Measurements from ENCODE around the gene DLX1. TPM values are rescaled to one million over a fixed set of nuclear protein-coding genes. Genes with fewer than 3 reads are reported as not detected.
"Not testable (repeated sequence)": the region's sequence is repeated elsewhere in the genome, so short reads cannot be mapped to it uniquely, and the experiment has no call there.

The DLX1 gene
- total and polyA plus RNA-seq, 7 experiments from 2014 or later, result not detected

DNA sequence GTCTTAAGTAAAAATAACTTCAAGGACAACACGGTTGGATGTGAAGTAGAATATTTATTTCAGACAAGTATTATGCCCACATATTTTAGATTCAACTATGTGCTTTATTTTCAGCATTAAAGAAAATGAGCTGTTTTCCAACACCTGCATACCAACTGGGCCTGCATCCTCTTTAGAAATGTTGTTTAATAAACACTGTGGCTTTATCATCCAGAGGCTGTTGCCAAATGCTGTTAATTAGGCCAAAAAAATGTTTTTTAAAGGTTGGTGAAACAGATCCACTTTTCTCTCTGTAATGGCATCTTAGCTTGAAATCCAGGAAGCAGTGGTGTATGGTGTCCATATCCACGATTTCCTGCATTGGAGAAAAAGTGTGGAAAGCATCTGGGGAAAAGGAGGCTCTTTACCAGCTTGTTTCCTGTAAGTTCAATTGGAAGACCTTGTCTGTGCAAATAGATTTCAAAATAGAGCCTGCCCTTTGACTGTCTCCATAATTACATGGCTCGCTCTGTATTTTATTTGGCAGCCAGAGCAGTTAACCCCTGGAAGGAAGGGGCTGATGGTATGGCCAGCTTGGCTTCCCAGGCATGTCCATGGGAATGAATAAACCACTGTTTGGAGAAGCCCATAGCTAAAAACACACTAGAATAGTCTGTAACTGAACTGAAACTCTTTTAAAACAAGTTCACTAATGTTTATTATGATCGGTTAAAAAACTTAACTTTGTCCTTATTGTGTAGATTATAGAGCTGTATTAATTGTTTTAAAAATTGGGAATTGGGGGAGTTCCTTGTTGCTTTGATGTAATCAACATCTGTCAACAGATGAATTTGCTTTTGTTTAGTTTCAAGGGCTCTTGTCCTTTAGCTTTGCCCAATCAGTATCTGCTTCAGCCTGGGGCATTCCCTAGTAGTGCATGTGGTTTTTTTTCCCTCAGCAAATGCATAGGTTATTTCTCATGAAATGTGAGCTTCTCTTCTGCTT lies 33.0 kb upstream of the DLX1 start:
- Histone ChIP-seq H3K4me3 (ENCODE audit: low read length) (no peak overlapping the region), H3K36me3 (ENCODE audit: control insufficient read depth in 2 of 3, insufficient read depth in 3 of 3, low read length in 3 of 3) (no peaks in the 10 kb centered on the region), H3K27ac (ENCODE audit: low read depth, low read length) (no peak overlapping the region), H3K4me1 (ENCODE audit: control insufficient read depth in 2 of 2, insufficient read depth in 2 of 2, low read length in 2 of 2) (no peaks in the 10 kb centered on the region), H3K27me3 (ENCODE audit: control insufficient read depth in 2 of 2, insufficient read depth in 2 of 2, low read length in 2 of 2) (no peaks in the 10 kb centered on the region), H3K9me3 (ENCODE audit: control insufficient read depth in 2 of 3, low read length in 3 of 3) (no peaks in the 10 kb centered on the region)
- ChIA-PET CTCF (no interaction called here), POLR2A (no interaction called here)
- no peaks in the 10 kb centered on the region for H3K4me1 Mint-ChIP-seq
- no peaks in the 10 kb centered on the region for H3K9me3 Mint-ChIP-seq
- H3K4me3 Mint-ChIP-seq, result no peak overlapping the region
- intact Hi-C loops (cut with micrococcal nuclease), result no loop called here
- no peak overlapping the region for H3K27ac Mint-ChIP-seq
- ATAC-seq, result no peak
- peaks cover 0 to 9% (median 0%) of the 10 kb centered on the region in 5 donors for H3K27me3 Mint-ChIP-seq
- no peak for DNase-seq
- peaks cover 0 to 4% (median 0%) of the 10 kb centered on the region in 5 donors for H3K36me3 Mint-ChIP-seq

DNA sequence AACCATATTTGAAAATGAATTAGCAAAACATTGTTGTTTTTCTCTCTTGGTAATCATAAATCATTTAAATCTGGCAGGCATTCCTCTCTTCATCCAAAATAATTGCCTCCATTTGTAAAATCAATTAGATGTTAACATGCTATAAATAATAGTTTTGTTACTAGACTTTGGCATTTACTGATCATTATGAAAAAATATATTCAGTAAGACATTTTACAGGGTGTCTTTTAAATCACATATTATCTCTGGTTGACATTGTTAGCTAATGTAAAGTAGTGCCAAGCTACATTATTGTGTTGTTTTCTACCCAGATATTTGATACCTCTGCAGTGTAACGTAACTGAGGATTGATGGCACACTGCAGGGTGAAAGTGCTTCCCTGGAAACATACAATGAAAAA lies 31.8 kb upstream of the DLX1 start:
- DNase-seq (no peak), ATAC-seq (no peak)
- H3K36me3 Mint-ChIP-seq, result peaks cover 0 to 4% (median 0%) of the 10 kb centered on the region in 5 donors
- H3K4me1 Mint-ChIP-seq, result no peaks in the 10 kb centered on the region
- ChIA-PET POLR2A (no interaction called here), CTCF (no interaction called here)
- H3K4me3 Mint-ChIP-seq, result no peak overlapping the region
- Histone ChIP-seq H3K4me1 (ENCODE audit: control insufficient read depth in 2 of 2, insufficient read depth in 2 of 2, low read length in 2 of 2) (no peaks in the 10 kb centered on the region), H3K27ac (ENCODE audit: low read depth, low read length) (no peak overlapping the region), H3K27me3 (ENCODE audit: control insufficient read depth in 2 of 2, insufficient read depth in 2 of 2, low read length in 2 of 2) (no peaks in the 10 kb centered on the region), H3K9me3 (ENCODE audit: control insufficient read depth in 2 of 3, low read length in 3 of 3) (no peaks in the 10 kb centered on the region), H3K36me3 (ENCODE audit: control insufficient read depth in 2 of 3, insufficient read depth in 3 of 3, low read length in 3 of 3) (no peaks in the 10 kb centered on the region), H3K4me3 (ENCODE audit: low read length) (no peak overlapping the region)
- no peak overlapping the region for H3K27ac Mint-ChIP-seq
- intact Hi-C loops (cut with micrococcal nuclease), result no loop called here
- peaks cover 0 to 9% (median 0%) of the 10 kb centered on the region in 5 donors for H3K27me3 Mint-ChIP-seq
- H3K9me3 Mint-ChIP-seq, result no peaks in the 10 kb centered on the region

DNA sequence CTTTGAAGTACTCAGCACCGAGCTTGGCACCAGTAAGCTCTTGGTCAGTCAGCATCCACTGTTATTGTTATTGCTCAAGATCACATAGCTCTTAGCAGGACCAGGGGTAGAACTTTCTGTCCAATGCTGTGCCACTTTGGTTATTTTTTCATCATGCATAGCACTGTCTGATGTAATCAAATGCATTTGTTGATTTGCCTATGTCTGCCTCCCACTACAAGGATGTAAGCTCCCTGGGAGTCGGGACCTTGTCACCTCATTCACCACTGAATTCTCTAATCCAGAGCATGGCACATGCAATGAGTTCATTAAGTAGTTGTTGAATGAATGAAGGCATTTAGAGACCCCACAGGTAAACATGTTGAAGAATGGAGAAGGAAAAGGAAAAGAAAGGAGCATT lies 29.0 kb upstream of the DLX1 start:
- Histone ChIP-seq H3K27me3 (ENCODE audit: control insufficient read depth in 2 of 2, insufficient read depth in 2 of 2, low read length in 2 of 2) (no peaks in the 10 kb centered on the region), H3K4me3 (ENCODE audit: low read length) (no peak overlapping the region), H3K27ac (ENCODE audit: low read depth, low read length) (no peak overlapping the region), H3K36me3 (ENCODE audit: control insufficient read depth in 2 of 3, insufficient read depth in 3 of 3, low read length in 3 of 3) (no peaks in the 10 kb centered on the region), H3K9me3 (ENCODE audit: control insufficient read depth in 2 of 3, low read length in 3 of 3) (no peaks in the 10 kb centered on the region), H3K4me1 (ENCODE audit: control insufficient read depth in 2 of 2, insufficient read depth in 2 of 2, low read length in 2 of 2) (no peaks in the 10 kb centered on the region)
- ChIA-PET CTCF (no interaction called here), POLR2A (interaction anchor here (0.5 kb wide), 1 partner anchor 295 kb away, joined by 3 read pairs; no protein-coding TSS in a partner anchor)
- ATAC-seq (no peak), DNase-seq (no peak)
- H3K27ac Mint-ChIP-seq, result no peak overlapping the region
- peaks cover 0 to 9% (median 0%) of the 10 kb centered on the region in 5 donors for H3K27me3 Mint-ChIP-seq
- H3K36me3 Mint-ChIP-seq, result peaks cover 0 to 4% (median 0%) of the 10 kb centered on the region in 5 donors
- H3K9me3 Mint-ChIP-seq, result no peaks in the 10 kb centered on the region
- no peak overlapping the region for H3K4me3 Mint-ChIP-seq
- intact Hi-C loops (cut with micrococcal nuclease), result no loop called here
- H3K4me1 Mint-ChIP-seq, result peaks cover 0 to 5% (median 0%) of the 10 kb centered on the region in 7 donors

DNA sequence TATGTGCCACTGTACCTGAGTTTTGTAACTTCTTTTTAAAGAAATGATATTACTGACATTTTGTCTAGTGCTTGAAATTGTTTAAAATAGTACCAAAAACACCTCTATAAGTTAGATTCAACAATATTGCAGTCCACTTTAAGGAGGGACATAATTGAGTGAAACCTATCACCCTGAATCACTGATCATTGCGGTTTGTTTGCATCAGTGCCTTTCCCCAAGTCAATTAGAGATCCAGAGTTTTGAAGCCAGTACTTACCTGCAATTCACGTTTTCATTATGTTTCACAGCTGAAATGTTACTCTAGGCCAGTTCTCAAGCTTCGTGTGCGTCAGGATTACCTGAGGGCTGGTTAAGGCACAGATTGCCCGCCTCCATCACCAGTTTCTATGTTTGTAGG lies 26.6 kb upstream of the DLX1 start:
- Histone ChIP-seq H3K4me1 (ENCODE audit: control insufficient read depth in 2 of 2, insufficient read depth in 2 of 2, low read length in 2 of 2) (no peaks in the 10 kb centered on the region), H3K27ac (ENCODE audit: low read depth, low read length) (no peak overlapping the region), H3K27me3 (ENCODE audit: control insufficient read depth in 2 of 2, insufficient read depth in 2 of 2, low read length in 2 of 2) (no peaks in the 10 kb centered on the region), H3K9me3 (ENCODE audit: control insufficient read depth in 2 of 3, low read length in 3 of 3) (no peaks in the 10 kb centered on the region), H3K4me3 (ENCODE audit: low read length) (no peak overlapping the region), H3K36me3 (ENCODE audit: control insufficient read depth in 2 of 3, insufficient read depth in 3 of 3, low read length in 3 of 3) (peaks cover 0 to 6% (median 0%) of the 10 kb centered on the region in 3 experiments)
- Mint-ChIP-seq H3K36me3 (peaks cover 0 to 17% (median 15%) of the 10 kb centered on the region in 5 donors), H3K4me1 (peaks cover 0 to 5% (median 0%) of the 10 kb centered on the region in 7 donors), H3K27me3 (peaks cover 0 to 8% (median 0%) of the 10 kb centered on the region in 5 donors), H3K4me3 (no peak overlapping the region), H3K9me3 (no peaks in the 10 kb centered on the region), H3K27ac (no peak overlapping the region)
- ChIA-PET POLR2A (no interaction called here), CTCF (interaction anchor here (1.4 kb wide), 1 partner anchor 652 kb away, joined by 3 read pairs; no protein-coding TSS in a partner anchor)
- intact Hi-C loops (cut with micrococcal nuclease), result no loop called here
- no peak for DNase-seq
- no peak for ATAC-seq

DNA sequence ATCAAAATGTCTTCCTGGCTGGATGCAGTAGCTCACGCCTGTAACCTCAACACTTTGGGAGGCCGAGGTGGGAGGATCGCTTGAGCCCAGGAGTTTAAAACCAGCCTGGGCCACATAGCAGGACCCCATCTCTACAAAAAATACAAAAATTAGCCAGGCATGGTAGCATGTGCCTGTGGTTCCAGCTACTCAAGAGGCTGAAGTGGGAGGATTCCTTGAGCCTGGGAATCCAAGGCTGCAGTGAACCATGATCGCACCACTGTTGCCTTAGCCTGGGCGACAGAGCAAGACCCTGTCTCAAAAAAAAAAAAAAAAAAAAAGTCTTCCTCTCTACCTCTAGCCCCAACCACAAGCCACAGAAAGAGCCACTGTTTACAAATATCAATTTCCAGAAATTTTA lies 25.2 kb upstream of the DLX1 start:
- peaks cover 0 to 22% (median 17%) of the 10 kb centered on the region in 5 donors for H3K36me3 Mint-ChIP-seq
- H3K36me3 ChIP-seq (ENCODE audit: control insufficient read depth in 2 of 3, insufficient read depth in 3 of 3, low read length in 3 of 3); H3K27ac Mint-ChIP-seq; POLR2A ChIA-PET; H3K4me3 Mint-ChIP-seq; CTCF ChIA-PET; ATAC-seq; H3K27me3 ChIP-seq (ENCODE audit: control insufficient read depth in 2 of 2, insufficient read depth in 2 of 2, low read length in 2 of 2); H3K27me3 Mint-ChIP-seq; H3K9me3 Mint-ChIP-seq; H3K9me3 ChIP-seq (ENCODE audit: control insufficient read depth in 2 of 3, low read length in 3 of 3); H3K4me1 Mint-ChIP-seq; H3K4me3 ChIP-seq (ENCODE audit: low read length); H3K4me1 ChIP-seq (ENCODE audit: control insufficient read depth in 2 of 2, insufficient read depth in 2 of 2, low read length in 2 of 2); intact Hi-C loops (cut with micrococcal nuclease); DNase-seq; H3K27ac ChIP-seq (ENCODE audit: low read depth, low read length): not testable (repeated sequence)

DNA sequence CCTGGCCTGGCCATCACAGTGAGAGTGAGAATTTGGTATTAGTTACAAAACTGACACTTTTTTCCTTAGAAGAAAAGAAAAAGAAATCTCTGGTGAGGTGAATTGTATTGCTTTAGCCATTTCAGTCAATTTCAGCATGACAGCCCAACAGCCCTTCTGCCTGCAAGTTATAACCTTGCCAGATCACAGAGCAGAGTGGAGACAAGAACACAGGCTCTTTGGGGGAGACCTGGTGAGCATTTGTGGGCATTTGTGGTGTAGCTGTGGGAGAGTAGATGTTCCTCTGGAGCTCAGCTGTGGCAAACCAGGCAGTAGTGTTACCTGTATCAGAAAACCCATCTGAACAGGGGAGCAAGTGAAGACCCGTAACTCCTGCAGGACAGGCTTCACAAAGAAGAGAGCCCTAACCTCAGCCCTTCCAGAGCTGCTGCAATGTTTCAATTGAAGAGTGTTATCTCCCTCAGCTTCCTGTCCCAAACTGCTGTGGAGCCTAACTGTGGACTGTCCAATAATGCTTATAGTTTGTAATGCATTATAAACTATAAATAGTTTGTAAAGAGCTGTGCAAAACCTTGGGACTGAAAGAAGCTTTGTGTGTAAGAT lies 22.8 kb upstream of the DLX1 start:
- intact Hi-C loops (cut with micrococcal nuclease), result no loop called here
- H3K4me1 Mint-ChIP-seq, result peaks cover 0 to 11% (median 0%) of the 10 kb centered on the region in 7 donors
- no peak overlapping the region for H3K4me3 Mint-ChIP-seq
- Histone ChIP-seq H3K27ac (ENCODE audit: low read depth, low read length) (no peak overlapping the region), H3K27me3 (ENCODE audit: control insufficient read depth in 2 of 2, insufficient read depth in 2 of 2, low read length in 2 of 2) (no peaks in the 10 kb centered on the region), H3K4me1 (ENCODE audit: control insufficient read depth in 2 of 2, insufficient read depth in 2 of 2, low read length in 2 of 2) (no peaks in the 10 kb centered on the region), H3K36me3 (ENCODE audit: control insufficient read depth in 2 of 3, insufficient read depth in 3 of 3, low read length in 3 of 3) (peaks cover 0 to 6% (median 0%) of the 10 kb centered on the region in 3 experiments), H3K9me3 (ENCODE audit: control insufficient read depth in 2 of 3, low read length in 3 of 3) (no peaks in the 10 kb centered on the region), H3K4me3 (ENCODE audit: low read length) (no peak overlapping the region)
- no peak overlapping the region for H3K27ac Mint-ChIP-seq
- POLR2A ChIA-PET, result no interaction called here
- peaks cover 0 to 37% (median 26%) of the 10 kb centered on the region in 5 donors for H3K36me3 Mint-ChIP-seq
- peaks cover 0 to 8% (median 0%) of the 10 kb centered on the region in 5 donors for H3K27me3 Mint-ChIP-seq
- H3K9me3 Mint-ChIP-seq, result peaks cover 0 to 3% (median 0%) of the 10 kb centered on the region in 11 donors
- ATAC-seq, result no peak
- DNase-seq, result no peak
- CTCF ChIA-PET, result no interaction called here
